NCI-H345 treated with DMSO at 0.1 percent for 48 hours (cell line): ENCODE results near the gene PTPRT.
"Not testable (repeated sequence)": the region's sequence is repeated elsewhere in the genome, so short reads cannot be mapped to it uniquely, and the experiment has no call there.

Experiments used
- DNase-seq: peaks from one replicate; lab custom pipeline; 2025; ENCODE audit not compliant: unreplicated experiment; lab: John Stamatoyannopoulos, UW

Gene PTPRT

GRCh38 chr20:42920776-42921175 lies 268.9 kb downstream of the PTPRT start:
- DNase-seq = no peak

GRCh38 chr20:42919316-42919715 lies 270.4 kb downstream of the PTPRT start:
- no peak for DNase-seq

GRCh38 chr20:42915081-42915480 lies 274.6 kb downstream of the PTPRT start:
- DNase-seq = no peak

- DNase-seq = no peak
Observed at GRCh38 chr20:42914302-42914701, 275.4 kb downstream of the PTPRT start.

GRCh38 chr20:42910808-42911207 lies 278.9 kb downstream of the PTPRT start:
- DNase-seq = not testable (repeated sequence)

- DNase-seq = no peak
Observed at GRCh38 chr20:42907730-42908129, 282.0 kb downstream of the PTPRT start.

GRCh38 chr20:42906120-42906519 lies 283.6 kb downstream of the PTPRT start:
- DNase-seq = no peak

- no peak for DNase-seq
Observed at GRCh38 chr20:42902509-42902908, 287.2 kb downstream of the PTPRT start.

- DNase-seq = no peak
Observed at GRCh38 chr20:42901689-42902440, 287.8 kb downstream of the PTPRT start.

- not testable (repeated sequence) for DNase-seq
Observed at GRCh38 chr20:42900764-42901163, 288.9 kb downstream of the PTPRT start.

- DNase-seq = no peak
Observed at GRCh38 chr20:42895020-42895419, 294.7 kb downstream of the PTPRT start.

- no peak for DNase-seq
Observed at GRCh38 chr20:42894483-42894882, 295.2 kb downstream of the PTPRT start.

GRCh38 chr20:42889517-42889916 lies 300.2 kb downstream of the PTPRT start:
- DNase-seq = no peak

- DNase-seq = no peak
Observed at GRCh38 chr20:42887281-42887680, 302.4 kb downstream of the PTPRT start.

GRCh38 chr20:42886801-42887200 lies 302.9 kb downstream of the PTPRT start:
- no peak for DNase-seq

GRCh38 chr20:42886046-42886445 lies 303.7 kb downstream of the PTPRT start:
- no peak for DNase-seq

GRCh38 chr20:42875581-42875980 lies 314.1 kb downstream of the PTPRT start:
- DNase-seq = no peak

GRCh38 chr20:42873259-42873658 lies 316.4 kb downstream of the PTPRT start:
- DNase-seq = no peak

GRCh38 chr20:42864116-42864515 lies 325.6 kb downstream of the PTPRT start:
- no peak for DNase-seq

GRCh38 chr20:42862446-42862845 lies 327.3 kb downstream of the PTPRT start:
- DNase-seq = no peak

GRCh38 chr20:42857446-42857845 lies 332.3 kb downstream of the PTPRT start:
- no peak for DNase-seq

- DNase-seq = no peak
Observed at GRCh38 chr20:42855896-42856295, 333.8 kb downstream of the PTPRT start.

GRCh38 chr20:42852691-42853090 lies 337.0 kb downstream of the PTPRT start:
- no peak for DNase-seq
